ENCODE data around the gene ZCCHC13. TPM values are rescaled to one million over a fixed set of nuclear protein-coding genes. Genes with fewer than 3 reads are reported as not detected.

ZCCHC13 gene
- total and polyA plus RNA-seq, 2 donors (not counting 3 experiments of a cell fraction or from before 2014, with no cell fraction given) = not detected

DNA sequence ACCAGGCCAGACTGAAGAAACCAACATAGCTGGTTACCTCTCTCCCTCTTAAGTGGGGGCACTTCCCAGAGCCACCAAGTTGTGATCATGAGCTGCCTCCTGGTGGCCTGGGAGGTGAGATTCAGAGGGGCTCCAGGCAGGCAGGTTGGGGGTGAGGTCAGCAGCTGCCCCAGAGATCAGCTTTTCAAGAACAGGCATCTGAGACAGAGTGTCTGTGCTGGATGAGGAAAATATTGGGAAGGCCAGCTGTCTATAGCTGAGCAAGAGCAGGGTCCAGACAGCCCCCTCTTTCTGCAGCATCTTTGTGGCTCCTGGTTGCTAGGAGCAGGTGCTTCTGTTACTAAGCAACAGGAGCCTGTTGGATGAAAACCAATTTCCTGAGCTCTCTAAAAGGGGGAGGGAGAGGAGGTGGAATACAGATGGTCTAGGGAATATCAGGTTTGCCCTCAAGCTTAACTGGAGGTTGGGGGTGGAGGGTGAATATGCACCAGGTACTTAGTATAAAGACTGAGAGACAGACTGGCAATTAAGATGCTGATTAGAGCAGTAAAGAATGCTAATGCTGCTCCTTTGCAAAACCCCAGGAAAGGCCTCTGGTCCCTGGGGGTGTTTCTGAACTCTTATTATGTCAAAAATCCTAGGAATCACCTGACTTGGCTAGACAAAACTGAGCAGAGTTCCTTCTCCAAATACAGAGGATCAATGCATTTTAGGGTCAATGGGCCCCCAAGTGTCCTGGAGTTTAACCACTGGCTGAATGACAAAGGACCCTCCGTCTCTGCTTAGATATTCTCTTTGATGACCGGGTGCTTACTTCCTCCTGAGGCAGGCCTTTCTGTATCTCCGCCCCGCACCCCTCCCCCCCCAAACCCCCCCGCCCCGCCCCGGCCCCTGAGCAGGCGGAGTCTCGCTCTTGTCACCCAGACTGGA, 21.4 kb downstream of the ZCCHC13 start:
- Histone ChIP-seq H3K4me3 (replicated peaks in 1 of 3; ENCODE audit: insufficient read depth in 1 of 3, low read depth in 1 of 3, low read length in 3 of 3) (no peak overlapping the region), H3K27me3 (ENCODE audit: control insufficient read depth in 2 of 2, insufficient read depth in 2 of 2, low read length in 2 of 2) (peaks cover 0 to 7% of the 10 kb centered on the region in 2 experiments), H3K4me1 (ENCODE audit: control insufficient read depth, extremely low read depth, insufficient read depth, low read length) (no peaks in the 10 kb centered on the region), H3K79me2 (ENCODE audit: control insufficient read depth, insufficient read depth, low read length) (no peaks in the 10 kb centered on the region), H4K20me1 (replicated peaks; ENCODE audit: control insufficient read depth, extremely low read depth, insufficient read depth, low read length) (no peaks in the 10 kb centered on the region), H3K9me1 (replicated peaks; ENCODE audit: control insufficient read depth, extremely low read depth, insufficient read depth, low read length) (no peaks in the 10 kb centered on the region), H3K9me3 (replicated peaks; ENCODE audit: control insufficient read depth, insufficient read depth, low read length) (no peaks in the 10 kb centered on the region), H3K9ac (replicated peaks; ENCODE audit: extremely low read depth, insufficient read depth, low read length) (no peak overlapping the region), H2AFZ (ENCODE audit: low read depth, low read length) (no peak overlapping the region), H3K27ac (ENCODE audit: insufficient read depth, low read depth, low read length) (no peak overlapping the region), H3K36me3 (ENCODE audit: control insufficient read depth in 2 of 2, extremely low read depth in 1 of 2, insufficient read depth in 2 of 2, low read length in 2 of 2) (no peaks in the 10 kb centered on the region), H3K4me2 (ENCODE audit: insufficient read depth, low read length) (no peak overlapping the region)
- BruUV-seq (replicated peaks) = no TSS peak
- FAIRE-seq (no peak), DNase-seq (ENCODE audit: low read depth, low spot score) (no peak)
- intact Hi-C loops (cut with micrococcal nuclease) = no loop called here
- CTCF ChIA-PET = interaction anchor here (1.1 kb wide), 1 partner anchor 18 kb away, joined by 4 read pairs; no protein-coding TSS in a partner anchor
- dilution Hi-C loops (cut with MboI; ENCODE audit: extremely low pct_ligation_motif_present, low sequenced_read_pairs) = no loop called here
- TF ChIP-seq POLR2AphosphoS5 (IDR thresholded peaks at IDR 0.05; ENCODE audit: insufficient read depth, low read depth, low read length) = no peak
- TF ChIP-seq, protein P1, sequence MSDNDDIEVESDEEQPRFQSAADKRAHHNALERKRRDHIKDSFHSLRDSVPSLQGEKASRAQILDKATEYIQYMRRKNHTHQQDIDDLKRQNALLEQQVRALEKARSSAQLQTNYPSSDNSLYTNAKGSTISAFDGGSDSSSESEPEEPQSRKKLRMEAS (IDR thresholded peaks at IDR 0.05; ENCODE audit: insufficient read depth, insufficient read length) = no peak
- POLR2A ChIA-PET = no interaction called here

DNA sequence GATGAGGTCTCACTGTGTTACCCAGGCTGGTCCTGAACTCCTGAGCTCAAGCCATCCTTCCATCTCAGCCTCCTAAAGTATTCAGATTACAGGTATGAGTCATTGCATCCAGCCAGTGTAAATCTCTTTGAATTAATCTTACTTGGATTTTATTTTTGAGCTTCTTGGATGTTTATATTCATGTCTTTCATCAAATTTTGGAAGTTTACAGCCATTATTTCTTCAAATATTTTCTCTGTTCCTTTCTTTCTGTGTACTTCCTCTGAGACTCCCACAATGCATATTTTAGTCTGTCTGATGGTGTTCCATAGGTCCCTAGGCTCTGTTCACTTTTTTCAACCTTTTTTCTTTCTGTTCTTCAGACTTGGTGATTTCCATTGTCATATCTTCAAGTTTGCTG, 34.9 kb downstream of the ZCCHC13 start:
- Histone ChIP-seq H2AFZ (ENCODE audit: low read depth, low read length) (no peak overlapping the region), H4K20me1 (replicated peaks; ENCODE audit: control insufficient read depth, extremely low read depth, insufficient read depth, low read length) (no peaks in the 10 kb centered on the region), H3K4me1 (ENCODE audit: control insufficient read depth, extremely low read depth, insufficient read depth, low read length) (no peaks in the 10 kb centered on the region), H3K9ac (replicated peaks; ENCODE audit: extremely low read depth, insufficient read depth, low read length) (no peak overlapping the region), H3K27me3 (ENCODE audit: control insufficient read depth in 2 of 2, insufficient read depth in 2 of 2, low read length in 2 of 2) (peaks cover 0 to 2% of the 10 kb centered on the region in 2 experiments), H3K9me1 (replicated peaks; ENCODE audit: control insufficient read depth, extremely low read depth, insufficient read depth, low read length) (no peaks in the 10 kb centered on the region), H3K9me3 (replicated peaks; ENCODE audit: control insufficient read depth, insufficient read depth, low read length) (no peaks in the 10 kb centered on the region), H3K36me3 (ENCODE audit: control insufficient read depth in 2 of 2, extremely low read depth in 1 of 2, insufficient read depth in 2 of 2, low read length in 2 of 2) (no peaks in the 10 kb centered on the region), H3K79me2 (ENCODE audit: control insufficient read depth, insufficient read depth, low read length) (no peaks in the 10 kb centered on the region), H3K27ac (ENCODE audit: insufficient read depth, low read depth, low read length) (no peak overlapping the region), H3K4me3 (replicated peaks in 1 of 3; ENCODE audit: insufficient read depth in 1 of 3, low read depth in 1 of 3, low read length in 3 of 3) (no peak overlapping the region), H3K4me2 (ENCODE audit: insufficient read depth, low read length) (no peak overlapping the region)
- DNase-seq (ENCODE audit: low read depth, low spot score) (no peak), FAIRE-seq (no peak)
- dilution Hi-C loops (cut with MboI; ENCODE audit: extremely low pct_ligation_motif_present, low sequenced_read_pairs) (no loop called here), intact Hi-C loops (cut with micrococcal nuclease) (no loop called here)
- no peak for TF ChIP-seq FOS (IDR thresholded peaks at IDR 0.05; ENCODE audit: borderline replicate concordance, insufficient read depth, low read length)
- no peak for TF ChIP-seq MYC (IDR thresholded peaks at IDR 0.05; ENCODE audit: low read depth, low read length)
- TF ChIP-seq POLR2A (IDR thresholded peaks at IDR 0.05; ENCODE audit: low read depth, low read length) = no peak
- no peak for TF ChIP-seq GATA2 (IDR thresholded peaks at IDR 0.05; ENCODE audit: insufficient read depth, insufficient read length, low read depth, low read length)
- TF ChIP-seq, protein P1 (IDR thresholded peaks at IDR 0.05; ENCODE audit: insufficient read depth, insufficient read length) = no peak
- TF ChIP-seq JUN (IDR thresholded peaks at IDR 0.05; ENCODE audit: borderline replicate concordance, insufficient read depth, insufficient read length, low read depth) = no peak
- TF ChIP-seq EZH2 (IDR thresholded peaks at IDR 0.05; ENCODE audit: borderline replicate concordance, low read depth, low read length, severe bottlenecking) = no peak
- TF ChIP-seq, protein P2, sequence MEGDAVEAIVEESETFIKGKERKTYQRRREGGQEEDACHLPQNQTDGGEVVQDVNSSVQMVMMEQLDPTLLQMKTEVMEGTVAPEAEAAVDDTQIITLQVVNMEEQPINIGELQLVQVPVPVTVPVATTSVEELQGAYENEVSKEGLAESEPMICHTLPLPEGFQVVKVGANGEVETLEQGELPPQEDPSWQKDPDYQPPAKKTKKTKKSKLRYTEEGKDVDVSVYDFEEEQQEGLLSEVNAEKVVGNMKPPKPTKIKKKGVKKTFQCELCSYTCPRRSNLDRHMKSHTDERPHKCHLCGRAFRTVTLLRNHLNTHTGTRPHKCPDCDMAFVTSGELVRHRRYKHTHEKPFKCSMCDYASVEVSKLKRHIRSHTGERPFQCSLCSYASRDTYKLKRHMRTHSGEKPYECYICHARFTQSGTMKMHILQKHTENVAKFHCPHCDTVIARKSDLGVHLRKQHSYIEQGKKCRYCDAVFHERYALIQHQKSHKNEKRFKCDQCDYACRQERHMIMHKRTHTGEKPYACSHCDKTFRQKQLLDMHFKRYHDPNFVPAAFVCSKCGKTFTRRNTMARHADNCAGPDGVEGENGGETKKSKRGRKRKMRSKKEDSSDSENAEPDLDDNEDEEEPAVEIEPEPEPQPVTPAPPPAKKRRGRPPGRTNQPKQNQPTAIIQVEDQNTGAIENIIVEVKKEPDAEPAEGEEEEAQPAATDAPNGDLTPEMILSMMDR (IDR thresholded peaks at IDR 0.05; ENCODE audit: extremely low read depth in 1 of 2, insufficient read depth in 1 of 2, low read depth in 1 of 2, low read length in 2 of 2) = no peak
- TF ChIP-seq POLR2AphosphoS5 (IDR thresholded peaks at IDR 0.05; ENCODE audit: insufficient read depth, low read depth, low read length) = no peak
- BruUV-seq (replicated peaks) = no TSS peak
- ChIA-PET CTCF (no interaction called here), POLR2A (no interaction called here)

All from endothelial cell of umbilical vein (primary cell).